ENCODE data around the gene IGFBP4.

Gene IGFBP4

DNA sequence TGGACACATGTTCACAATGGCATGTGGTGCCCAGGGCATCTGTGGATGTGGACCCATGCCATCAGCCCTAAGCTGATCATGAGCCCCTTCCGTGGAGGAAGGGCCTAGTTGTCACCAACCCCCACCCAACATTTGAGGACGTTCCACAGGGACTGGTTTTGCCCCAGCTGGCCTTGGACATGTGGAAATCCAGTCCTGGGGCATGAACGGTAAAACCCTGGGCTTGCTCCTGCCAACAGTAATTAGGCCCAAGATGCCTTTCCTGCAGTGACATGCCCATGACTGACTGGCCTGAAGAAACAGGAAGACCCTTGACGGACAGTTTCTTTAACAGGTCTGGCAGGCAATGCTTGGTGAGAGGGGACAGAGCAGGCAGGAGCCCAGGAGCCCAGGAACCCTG is 50.4 kb downstream of the IGFBP4 start:
- DNase-seq = no peak

DNA sequence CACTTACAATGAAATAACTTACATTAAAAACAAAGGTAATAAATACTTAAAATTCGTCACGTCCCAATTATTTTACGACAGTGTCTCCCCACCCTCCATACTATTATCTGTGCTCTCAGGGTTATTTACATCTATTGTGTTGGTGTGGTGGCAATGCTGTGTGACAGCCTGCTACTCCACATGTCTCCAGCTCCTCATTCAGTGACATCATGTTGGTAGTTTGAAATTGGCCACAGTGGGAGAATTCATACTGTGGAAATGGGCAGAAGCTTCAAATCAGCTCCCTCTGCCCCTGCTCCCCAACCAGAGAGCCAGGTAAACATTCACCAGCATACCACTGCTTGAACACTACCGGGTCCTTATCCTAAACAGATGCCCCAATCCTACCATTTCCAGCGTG is 51.9 kb downstream of the IGFBP4 start:
- DNase-seq = no peak

DNA sequence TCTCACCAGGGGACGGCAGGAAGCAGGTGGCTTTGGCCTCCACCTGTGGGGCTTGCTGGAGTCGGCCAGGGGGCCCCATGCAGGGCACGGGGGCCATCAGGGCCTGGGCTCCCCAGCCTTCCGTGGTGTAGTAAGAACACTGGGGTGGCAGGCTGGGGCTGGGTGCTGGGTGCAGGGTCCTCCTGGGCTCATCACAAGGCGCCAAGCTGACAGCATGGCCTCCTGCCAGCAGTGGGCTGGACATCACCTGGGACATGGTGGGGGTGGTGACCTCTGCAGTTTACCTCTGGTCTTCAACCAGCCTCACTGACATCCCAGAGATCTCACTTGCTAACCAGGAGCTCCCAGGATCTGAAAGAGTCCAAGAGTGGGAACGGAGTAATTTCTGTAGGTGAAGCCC is 52.9 kb downstream of the IGFBP4 start:
- DNase-seq = no peak

DNA sequence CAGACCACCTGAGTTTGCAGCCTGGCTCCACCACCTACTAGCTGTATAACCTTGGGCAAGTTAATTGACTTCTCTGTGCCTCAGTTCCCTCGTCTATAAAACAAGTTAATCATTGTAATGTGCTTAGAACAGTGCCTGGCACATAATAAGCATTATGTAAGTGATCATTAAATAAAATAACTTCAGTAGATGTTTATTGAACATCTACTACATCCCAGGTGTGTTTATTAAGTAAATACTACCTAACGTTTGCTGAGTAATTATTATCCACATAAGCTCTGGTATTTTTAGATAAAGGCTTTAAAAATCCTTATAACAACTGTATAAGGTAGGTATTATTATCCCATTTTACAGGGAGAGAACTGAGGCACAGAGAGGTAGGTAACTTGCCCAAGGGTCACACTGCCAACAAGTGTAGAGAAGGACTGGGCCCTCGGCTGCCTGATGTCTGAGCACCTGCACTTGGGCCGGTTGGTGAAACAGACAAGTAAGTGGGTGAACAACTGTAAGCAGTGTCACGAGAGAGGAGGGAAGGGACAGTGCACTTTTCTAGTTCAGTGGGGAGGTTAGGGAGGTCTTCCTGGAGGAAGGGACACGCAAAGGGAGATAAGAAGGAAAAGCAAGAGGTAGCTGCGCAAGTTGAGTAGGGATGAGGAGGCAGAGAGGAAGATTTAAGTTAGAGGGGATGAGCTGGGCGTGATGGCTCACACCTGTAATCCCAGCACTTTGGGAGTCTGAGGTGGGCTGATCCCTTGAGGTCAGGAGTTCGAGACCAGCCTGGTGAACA is 53.6 kb downstream of the IGFBP4 start:
- DNase-seq = no peak

DNA sequence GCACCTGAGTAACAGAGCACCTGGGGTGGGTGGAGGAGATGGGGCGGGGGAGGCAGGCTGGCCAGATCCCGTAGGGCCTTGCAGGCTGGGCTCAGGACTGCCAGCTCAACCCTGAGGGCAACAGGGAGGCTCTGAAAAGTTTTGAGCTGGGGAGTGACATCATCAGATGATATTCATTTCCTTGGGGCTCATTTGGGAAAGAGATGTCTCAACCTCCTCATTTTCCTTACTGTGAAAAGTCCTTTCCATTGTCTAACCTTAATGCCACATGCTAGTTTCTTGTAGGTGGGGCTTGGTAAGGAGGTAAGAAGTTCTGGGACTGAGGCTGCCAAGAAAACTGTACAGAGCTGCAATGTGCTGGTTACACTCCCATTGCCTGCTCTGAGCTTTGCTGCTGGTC is 54.4 kb downstream of the IGFBP4 start:
- no peak for DNase-seq

DNA sequence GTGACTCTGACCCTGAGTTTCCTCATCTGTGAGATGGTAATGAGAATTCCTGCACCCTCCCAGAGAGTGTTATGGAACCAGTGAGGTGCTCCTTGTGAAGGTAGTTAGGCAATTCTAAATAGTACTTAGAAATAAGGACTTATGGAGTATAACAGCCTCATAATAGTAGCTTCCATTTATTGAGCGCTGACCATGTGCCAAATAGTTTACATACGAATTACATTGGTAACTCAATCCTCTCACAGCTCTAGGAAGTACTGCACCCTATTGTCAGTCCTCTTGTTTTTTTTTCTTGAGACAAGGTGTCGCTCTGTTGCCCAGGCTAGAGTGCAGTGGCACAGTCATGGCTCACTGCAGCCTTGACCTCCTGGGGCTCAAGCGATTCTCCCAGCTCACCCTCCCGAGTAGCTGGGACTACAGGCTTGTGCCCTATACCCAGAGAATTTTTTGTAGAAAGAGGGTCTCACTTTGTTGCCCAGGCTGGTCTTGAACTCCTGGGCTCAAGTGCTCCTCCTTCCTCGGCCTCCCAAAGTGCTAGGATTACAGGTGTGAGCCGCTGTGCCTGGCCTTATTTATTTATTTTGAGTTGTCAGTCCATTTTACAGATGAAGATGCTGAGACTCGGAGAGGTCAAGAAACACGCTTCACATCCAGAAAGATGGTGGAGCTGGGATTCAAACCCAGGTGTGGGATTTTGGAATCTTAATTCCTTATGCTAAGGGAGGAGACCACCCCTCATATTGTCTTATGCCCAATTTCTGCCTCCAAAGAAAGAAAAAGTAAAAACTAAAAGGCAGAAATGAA is 55.2 kb downstream of the IGFBP4 start:
- DNase-seq = no peak

DNA sequence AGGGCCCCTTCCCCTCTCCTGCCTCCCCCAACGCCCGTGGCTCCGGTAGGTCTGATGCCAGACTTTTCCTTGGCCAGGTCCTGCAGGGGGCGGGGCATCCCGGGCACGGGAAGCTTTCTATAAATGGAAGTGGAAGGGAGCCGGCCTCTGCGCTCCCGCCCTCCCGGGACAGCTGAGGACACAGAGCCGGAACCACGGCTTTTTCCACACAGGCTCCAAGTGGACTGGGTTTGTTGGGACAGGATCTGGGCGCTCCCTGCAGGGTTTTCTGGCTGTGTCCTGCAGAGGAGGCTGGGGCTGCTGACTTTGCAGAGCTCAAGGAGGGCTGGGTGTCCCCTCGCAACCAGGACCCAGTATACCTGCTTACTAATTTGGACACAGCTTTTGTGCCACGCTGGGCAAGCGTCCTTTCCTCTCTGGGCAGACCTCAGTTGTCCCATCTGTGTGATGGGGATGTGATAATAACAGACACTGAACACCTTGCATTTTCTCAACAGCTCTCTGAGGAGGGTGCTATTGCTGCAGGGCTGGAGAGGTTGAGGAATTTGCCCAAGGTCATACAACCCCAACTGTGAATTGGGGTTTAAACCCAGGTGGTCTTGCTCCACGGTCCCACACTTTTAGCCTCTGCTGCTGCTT is 56.4 kb downstream of the IGFBP4 start:
- DNase-seq = no peak

DNA sequence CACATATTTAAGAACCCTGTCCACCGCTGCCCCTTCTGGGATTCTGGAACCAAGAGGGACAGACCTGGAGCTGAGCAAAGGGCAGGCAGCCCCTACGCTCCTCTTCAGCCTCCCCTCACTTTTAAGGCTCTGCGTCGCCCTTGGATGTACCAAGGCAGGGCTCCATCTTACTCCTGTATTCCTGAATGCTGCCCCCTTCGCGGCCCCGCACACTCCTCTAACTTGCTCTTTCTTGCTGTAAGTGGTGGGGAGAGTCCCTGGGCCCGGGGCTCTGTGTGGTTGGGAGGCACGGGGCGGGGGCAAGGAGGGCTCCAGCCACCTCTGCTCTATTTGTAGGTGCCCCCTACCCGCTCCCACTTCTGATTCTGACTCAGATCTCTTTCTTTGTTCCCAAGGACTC is 56.9 kb downstream of the IGFBP4 start:
- DNase-seq = no peak

DNA sequence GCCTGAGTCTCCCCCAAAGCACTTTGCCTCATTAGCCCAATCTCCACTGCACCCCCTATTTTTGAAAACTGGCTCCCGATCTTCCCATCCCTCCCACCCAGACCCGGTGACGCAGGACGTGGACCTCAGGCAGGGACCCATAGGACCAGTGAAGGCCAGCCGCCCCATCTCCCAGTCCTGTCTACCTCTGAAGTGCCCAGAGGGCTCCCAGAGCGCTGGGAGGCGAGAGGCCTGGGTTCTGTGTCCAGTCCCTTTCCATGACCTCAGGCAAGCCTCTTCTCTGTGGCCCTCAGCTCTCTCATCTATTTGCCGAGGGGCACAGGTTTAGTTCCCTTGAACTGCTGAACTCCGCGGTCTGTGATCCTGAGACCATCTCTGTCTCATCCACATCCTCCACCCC is 57.5 kb downstream of the IGFBP4 start:
- DNase-seq = no peak

DNA sequence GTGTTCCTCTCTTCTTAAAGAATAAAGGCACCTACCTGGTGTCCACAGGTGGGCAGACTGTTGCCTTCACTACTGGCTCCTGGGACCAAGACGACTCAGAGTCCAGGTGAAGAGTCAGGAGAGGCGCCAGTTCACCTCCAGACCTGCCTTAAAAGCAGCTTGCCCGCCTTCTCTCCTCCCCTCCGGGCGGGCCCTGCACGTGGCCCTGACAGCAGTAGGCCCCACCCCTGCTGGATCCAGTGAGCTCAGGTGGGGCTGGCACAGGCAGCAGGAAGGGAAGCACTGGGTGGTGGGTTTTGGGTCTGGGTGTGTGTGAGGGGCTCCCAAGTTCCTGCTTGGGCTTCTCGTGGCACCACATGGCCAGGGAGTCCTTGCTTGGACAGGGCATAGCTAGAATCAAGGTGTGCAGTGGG is 58.3 kb downstream of the IGFBP4 start, which contains the start of gene TNS4:
TSS of gene TNS4 (minus strand) at position 125 of the 413 bp plus-strand sequence. CDS start 5,198 bp downstream, outside the sequence.
- no peak for DNase-seq

DNA sequence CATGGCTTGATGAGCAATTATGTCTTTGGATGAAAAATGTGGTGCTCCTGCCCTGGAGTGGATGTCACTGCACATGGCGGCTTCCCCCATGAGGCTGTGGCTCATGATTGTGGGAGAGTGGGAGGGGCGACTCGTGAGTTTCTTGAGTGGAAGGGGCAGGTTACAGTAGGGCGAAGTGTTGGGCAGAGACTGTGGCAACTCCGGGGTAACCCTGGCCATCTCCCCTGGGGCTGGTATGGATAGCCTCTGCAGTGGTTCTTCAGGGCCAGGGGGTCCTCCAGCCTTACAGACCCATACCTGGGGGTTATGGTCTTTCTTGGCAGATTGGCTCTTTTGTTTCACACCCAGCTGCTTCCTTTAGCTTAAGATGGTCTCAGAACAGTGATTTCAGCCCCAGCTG is 59.5 kb downstream of the IGFBP4 start:
- DNase-seq = no peak

DNA sequence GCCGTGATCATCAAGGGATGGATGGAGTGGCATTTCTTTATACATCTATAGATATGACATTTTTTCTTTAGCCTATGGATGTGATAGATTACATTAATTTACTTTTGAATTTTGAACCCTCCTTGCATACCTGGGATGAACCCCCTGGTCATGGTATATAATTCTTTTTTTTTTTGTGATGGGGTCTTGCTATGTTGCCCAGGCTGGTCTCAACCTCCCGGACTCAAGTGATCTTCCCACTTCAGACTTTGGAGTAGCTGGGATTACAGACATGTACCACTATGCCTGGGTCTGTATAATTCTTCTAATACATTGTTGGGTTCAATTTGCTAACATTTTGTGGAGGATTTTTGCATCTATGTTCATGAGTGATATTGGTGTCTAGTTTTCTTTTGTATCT is 59.9 kb downstream of the IGFBP4 start:
- DNase-seq = no peak

DNA sequence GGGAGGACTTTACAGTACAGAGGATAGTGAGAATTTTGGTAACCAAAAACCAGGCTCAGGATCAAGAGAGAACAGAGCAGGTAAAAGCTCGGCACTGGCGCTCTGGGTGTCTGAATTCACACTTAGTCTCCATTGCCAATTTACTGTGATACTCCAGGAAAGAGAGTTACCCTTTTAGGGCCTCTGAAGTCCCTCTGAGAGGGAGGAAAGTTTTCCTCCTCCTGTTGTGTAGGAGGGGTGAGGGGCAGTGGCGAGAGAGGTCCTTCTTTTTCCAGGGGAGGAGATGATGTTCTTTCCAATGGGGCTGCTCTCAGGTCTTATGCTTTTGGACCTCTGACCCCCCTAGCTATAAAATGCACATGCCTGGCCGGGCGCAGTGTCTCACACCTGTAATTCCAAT is 63.5 kb downstream of the IGFBP4 start:
- DNase-seq = no peak

Data from activated CD4-positive, alpha-beta T cell treated with anti-CD3 and anti-CD28 coated beads, Interleukin-2, amount 50 U/mL, for 16 hours (primary cell).